SK-N-SH (cell line): Measurements from ENCODE around the gene CNTN4. TPM values are rescaled to one million over a fixed set of nuclear protein-coding genes. Genes with fewer than 3 reads are reported as not detected.

Source experiments
- CTCF ChIA-PET: fragments of 300-600, 350-600 bp; formaldehyde crosslinking; extraction: SDS; loops from one replicate; lab custom pipeline; 2021; lab: Yijun Ruan, JAX
- POLR2A ChIA-PET: fragments of 350-600 bp; sonication (Branson Sonifier 250); formaldehyde crosslinking; extraction: SDS; loops from one replicate; lab custom pipeline; 2020; ENCODE audit warnings: antibody characterized with exemption, inconsistent platforms; lab: Yijun Ruan, JAX
- DNase-seq: peaks from one replicate; pipeline ENCODE4 v3.0.0; 2012
- H2AFZ ChIP-seq: fragments of 200-600 bp; sonication (generic); 2 replicates; pipeline ENCODE4 v1.8.1; 2016; ENCODE audit warnings: antibody characterized with exemption, mild to moderate bottlenecking, low read depth
- H3F3A ChIP-seq: fragments of 200-600 bp; sonication (generic); replicated peaks from 2 replicates; pipeline ENCODE3; 2016; ENCODE audit warnings: antibody characterized with exemption, mild to moderate bottlenecking; ENCODE audit not compliant: insufficient read depth
- H3K27ac ChIP-seq, 2 experiments: fragments of 200-500 bp in 1 of 2; fragments of 200-600 bp in 1 of 2; sonication (Bioruptor generic) in 1 of 2; sonication (generic), shearing (Covaris generic) in 1 of 2; 2 replicates each; pipeline versions ENCODE4 v1.5.1 to v1.6.1; 2014 to 2016; ENCODE audit warnings: low read depth in 2 of 2, inconsistent platforms in 1 of 2, low read length in 1 of 2, mild to moderate bottlenecking in 1 of 2, mixed read lengths in 1 of 2
- H3K27me3 ChIP-seq: fragments of 200-600 bp; sonication (generic), shearing (Covaris generic); 2 replicates; pipeline ENCODE4 v1.6.1; 2016; ENCODE audit warnings: mixed run types; ENCODE audit not compliant: insufficient read depth
- H3K36me3 ChIP-seq, 2 experiments: fragments of 200-500 bp in 1 of 2; fragments of 200-600 bp in 1 of 2; sonication (Bioruptor generic) in 1 of 2; sonication (generic) in 1 of 2; replicated peaks in 1 of 2; 2 replicates each; pipeline versions ENCODE3 to v1.5.1; 2014 to 2016; ENCODE audit warnings: low read length in 1 of 2, mild to moderate bottlenecking in 1 of 2; ENCODE audit not compliant: insufficient read depth in 2 of 2, control insufficient read depth in 1 of 2
- H3K4me1 ChIP-seq, 2 experiments: fragments of 200-500 bp in 1 of 2; fragments of 200-600 bp in 1 of 2; sonication (Bioruptor generic) in 1 of 2; sonication (generic), shearing (Covaris generic) in 1 of 2; 2 replicates each; pipeline versions ENCODE4 v1.5.1 to v1.6.1; 2014 to 2016; ENCODE audit warnings: low read depth in 1 of 2, low read length in 1 of 2, mixed run types in 1 of 2; ENCODE audit not compliant: insufficient read depth in 2 of 2, control insufficient read depth in 1 of 2
- H3K4me2 ChIP-seq: fragments of 200-600 bp; sonication (generic), shearing (Covaris generic); 2 replicates; pipeline ENCODE4 v1.6.1; 2017; ENCODE audit warnings: mixed run types
- H3K4me3 ChIP-seq, 2 experiments: fragments of 200-500 bp in 1 of 2; fragments of 200-600 bp in 1 of 2; sonication (Bioruptor generic) in 1 of 2; sonication (generic), shearing (Covaris generic) in 1 of 2; 2 replicates each; pipeline versions ENCODE4 v1.5.1 to v1.8.1; 2014 to 2016; ENCODE audit warnings: low read depth in 2 of 2, inconsistent platforms in 1 of 2, low read length in 1 of 2, mild to moderate bottlenecking in 1 of 2, mixed read lengths in 1 of 2, moderate library complexity in 1 of 2
- H3K79me2 ChIP-seq: fragments of 200-600 bp; sonication (generic); 2 replicates; pipeline ENCODE4 v1.8.1; 2017; ENCODE audit warnings: mild to moderate bottlenecking; ENCODE audit not compliant: insufficient read depth
- H3K9ac ChIP-seq: fragments of 200-600 bp; sonication (generic); 2 replicates; pipeline ENCODE4 v1.6.1; 2017; ENCODE audit warnings: mixed run types
- H3K9me2 ChIP-seq: fragments of 200-600 bp; sonication (generic); 2 replicates; pipeline ENCODE4 v1.6.1; 2017; ENCODE audit warnings: mixed run types
- H3K9me3 ChIP-seq: fragments of 200-600 bp; sonication (generic); 2 replicates; pipeline ENCODE4 v1.6.1; 2017; ENCODE audit warnings: mixed run types, mild to moderate bottlenecking, moderate library complexity
- H4K20me1 ChIP-seq: fragments of 200-600 bp; sonication (generic); 2 replicates; pipeline ENCODE4 v1.6.1; 2017; ENCODE audit warnings: mild to moderate bottlenecking, mixed run types; ENCODE audit not compliant: insufficient read depth
- EZH2phosphoT487 ChIP-seq: fragments of 200-600 bp; sonication (generic); IDR thresholded peaks from 2 replicates; pipeline ENCODE4 v1.6.1; 2017; ENCODE audit warnings: low read depth, mixed run types, mild to moderate bottlenecking, antibody characterized with exemption, moderate library complexity, borderline replicate concordance
- FOXM1 ChIP-seq: IDR thresholded peaks from 2 replicates; pipeline ENCODE4 v1.4.0; 2012; ENCODE audit warnings: low read depth, mild to moderate bottlenecking
- GABPA ChIP-seq: IDR thresholded peaks from 2 replicates; pipeline ENCODE4 v1.4.0; 2012; ENCODE audit warnings: low read depth, mild to moderate bottlenecking
- GATA2 ChIP-seq: sonication (generic); formaldehyde crosslinking; IDR thresholded peaks from 2 replicates; pipeline ENCODE4 v1.5.0; 2020; ENCODE audit warnings: mild to moderate bottlenecking, missing genetic modification reagents
- MEF2A ChIP-seq: IDR thresholded peaks from 2 replicates; pipeline ENCODE4 v1.4.0; 2012; ENCODE audit warnings: low read depth, borderline replicate concordance
- REST ChIP-seq: IDR thresholded peaks from 2 replicates; pipeline ENCODE4 v1.6.1; 2012; ENCODE audit warnings: mild to moderate bottlenecking, low read depth, low read length, moderate library complexity
- RFX5 ChIP-seq: IDR thresholded peaks from 2 replicates; pipeline ENCODE4 v1.6.1; 2012; ENCODE audit warnings: mild to moderate bottlenecking, improper control_type of control experiment, low read length
- RXRA ChIP-seq: IDR thresholded peaks from 2 replicates; pipeline ENCODE4 v1.4.0; 2012; ENCODE audit warnings: low read depth, mild to moderate bottlenecking, borderline replicate concordance
- SMC3 ChIP-seq: IDR thresholded peaks from 2 replicates; pipeline ENCODE4 v1.6.1; 2012; ENCODE audit warnings: low read depth, low read length, improper control_type of control experiment
- TAF1 ChIP-seq: IDR thresholded peaks from 2 replicates; pipeline ENCODE4 v1.6.1; 2012; ENCODE audit warnings: low read depth, mild to moderate bottlenecking, low read length, moderate library complexity, borderline replicate concordance
- TEAD4 ChIP-seq: IDR thresholded peaks from 2 replicates; pipeline ENCODE4 v1.4.0; 2012; ENCODE audit warnings: mild to moderate bottlenecking, borderline replicate concordance; ENCODE audit not compliant: insufficient read depth
- YY1 ChIP-seq: IDR thresholded peaks from 2 replicates; pipeline ENCODE4 v1.4.0; 2012; ENCODE audit warnings: low read depth, mild to moderate bottlenecking
- ZBTB33 ChIP-seq: IDR thresholded peaks from 2 replicates; pipeline ENCODE4 v1.4.0; 2012; ENCODE audit warnings: low read depth, borderline replicate concordance
- WGBS: methylation state at CpG from one replicate; pipeline ENCODE4 v1.1.6; 2017; ENCODE audit warnings: low lambda C conversion rate; 5-methylcytosine and 5-hydroxymethylcytosine counted together
- polyA plus RNA-seq, 3 experiments: library from polyadenylated mRNA; depleted of rRNA; stranded (reverse); fragments of >200 nt; gene quantifications; 2 replicates each; pipeline ENCODE4 v1.2.3, GENCODE V29; 2012
- TF ChIP-seq, protein P1 (sequence below): IDR thresholded peaks from 2 replicates; pipeline ENCODE4 v1.4.0; 2012; ENCODE audit warnings: low read depth, borderline replicate concordance

CNTN4 gene
- polyA plus RNA-seq, 1 of the 3 experiments (the other 2 are of a cell fraction): 0.12 TPM

- WGBS: 34% methylated on average over 2 of the region's 2 CpGs
- peak overlapping the region in 1 of 2 experiments; percentile 92; a peak in 2 of 4 replicates for H3K27ac ChIP-seq
- POLR2A ChIA-PET: no interaction called here
Observed at GRCh38 chr3:2512881-2513280, 414.2 kb downstream of the CNTN4 start.

DNA sequence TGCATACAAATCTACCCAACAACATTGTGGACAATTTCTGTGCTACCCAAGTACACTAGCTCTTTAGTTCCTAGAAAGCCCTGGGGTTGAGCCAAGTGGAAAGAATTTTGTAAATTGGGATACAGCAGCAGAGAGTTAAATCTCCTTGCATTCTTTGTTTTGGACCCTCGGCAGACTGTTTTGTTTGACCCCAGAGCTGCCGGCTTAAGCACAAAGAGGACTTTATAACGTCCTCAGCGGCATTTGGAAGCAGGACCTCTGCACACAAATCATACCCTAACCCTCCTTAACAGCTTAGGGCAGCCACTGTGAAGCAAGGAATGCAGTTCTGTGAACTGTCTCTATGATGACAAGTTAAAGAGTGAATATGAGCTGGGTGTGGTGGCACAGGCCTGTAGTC is 415.3 kb downstream of the CNTN4 start:
- H4K20me1 ChIP-seq: no peaks in the 10 kb centered on the region
- CTCF ChIA-PET: interaction anchor here (0.8 kb wide), 1 partner anchor 97 kb away, joined by 3 read pairs; no protein-coding TSS in a partner anchor
- peak overlapping the region in 1 of 2 experiments; percentile 22; a peak in 1 of 4 replicates for H3K27ac ChIP-seq
- H3K36me3 ChIP-seq: no peaks in the 10 kb centered on the region
- H3K27me3 ChIP-seq: no peaks in the 10 kb centered on the region
- TF ChIP-seq RFX5 (no peak), RXRA (no peak), TEAD4 (no peak), ZBTB33 (no peak), FOXM1 (no peak), TAF1 (no peak), REST (no peak), MEF2A (no peak), YY1 (no peak), SMC3 (no peak), GABPA (no peak), GATA2 (no peak), EZH2phosphoT487 (no peak)
- TF ChIP-seq, protein P1, sequence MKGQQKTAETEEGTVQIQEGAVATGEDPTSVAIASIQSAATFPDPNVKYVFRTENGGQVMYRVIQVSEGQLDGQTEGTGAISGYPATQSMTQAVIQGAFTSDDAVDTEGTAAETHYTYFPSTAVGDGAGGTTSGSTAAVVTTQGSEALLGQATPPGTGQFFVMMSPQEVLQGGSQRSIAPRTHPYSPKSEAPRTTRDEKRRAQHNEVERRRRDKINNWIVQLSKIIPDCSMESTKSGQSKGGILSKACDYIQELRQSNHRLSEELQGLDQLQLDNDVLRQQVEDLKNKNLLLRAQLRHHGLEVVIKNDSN: no peak
- no peak overlapping the region for H3K9ac ChIP-seq
- no peak overlapping the region for H2AFZ ChIP-seq
- DNase-seq: no peak
- POLR2A ChIA-PET: no interaction called here
- 38% methylated on average over 4 of the region's 4 CpGs for WGBS
- no peak overlapping the region for H3K4me3 ChIP-seq
- no peaks in the 10 kb centered on the region for H3K9me2 ChIP-seq
- no peaks in the 10 kb centered on the region for H3K79me2 ChIP-seq
- no peaks in the 10 kb centered on the region for H3F3A ChIP-seq
- no peaks in the 10 kb centered on the region for H3K9me3 ChIP-seq
- H3K4me2 ChIP-seq: no peak overlapping the region
- peaks cover 0 to 22% of the 10 kb centered on the region in 2 experiments; a peak in 2 of 4 replicates for H3K4me1 ChIP-seq

More at GRCh38 chr3:2512881-2513280, 414.2 kb downstream of the CNTN4 start:
- Histone ChIP-seq H3K4me3 (no peak overlapping the region; a peak in 1 of 4 replicates), H3K27me3 (no peaks in the 10 kb centered on the region), H3K4me1 (peaks cover 0 to 22% of the 10 kb centered on the region in 2 experiments; a peak in 2 of 4 replicates), H3K9me2 (no peaks in the 10 kb centered on the region), H3K9me3 (no peaks in the 10 kb centered on the region), H3K79me2 (no peaks in the 10 kb centered on the region), H3K4me2 (no peak overlapping the region), H4K20me1 (no peaks in the 10 kb centered on the region), H3K9ac (no peak overlapping the region), H3F3A (no peaks in the 10 kb centered on the region), H2AFZ (no peak overlapping the region), H3K36me3 (no peaks in the 10 kb centered on the region)
- DNase-seq: no peak
- no peak for TF ChIP-seq TAF1
- CTCF ChIA-PET: interaction anchor here (1.0 kb wide), 1 partner anchor 10 kb away, joined by 3 read pairs; no protein-coding TSS in a partner anchor
